Measurements from ENCODE around the gene HSPA4. TPM values are rescaled to one million over a fixed set of nuclear protein-coding genes. Genes with fewer than 3 reads are reported as not detected.

Gene HSPA4
- total RNA-seq: 145 and 154 TPM in 2 replicates

DNA sequence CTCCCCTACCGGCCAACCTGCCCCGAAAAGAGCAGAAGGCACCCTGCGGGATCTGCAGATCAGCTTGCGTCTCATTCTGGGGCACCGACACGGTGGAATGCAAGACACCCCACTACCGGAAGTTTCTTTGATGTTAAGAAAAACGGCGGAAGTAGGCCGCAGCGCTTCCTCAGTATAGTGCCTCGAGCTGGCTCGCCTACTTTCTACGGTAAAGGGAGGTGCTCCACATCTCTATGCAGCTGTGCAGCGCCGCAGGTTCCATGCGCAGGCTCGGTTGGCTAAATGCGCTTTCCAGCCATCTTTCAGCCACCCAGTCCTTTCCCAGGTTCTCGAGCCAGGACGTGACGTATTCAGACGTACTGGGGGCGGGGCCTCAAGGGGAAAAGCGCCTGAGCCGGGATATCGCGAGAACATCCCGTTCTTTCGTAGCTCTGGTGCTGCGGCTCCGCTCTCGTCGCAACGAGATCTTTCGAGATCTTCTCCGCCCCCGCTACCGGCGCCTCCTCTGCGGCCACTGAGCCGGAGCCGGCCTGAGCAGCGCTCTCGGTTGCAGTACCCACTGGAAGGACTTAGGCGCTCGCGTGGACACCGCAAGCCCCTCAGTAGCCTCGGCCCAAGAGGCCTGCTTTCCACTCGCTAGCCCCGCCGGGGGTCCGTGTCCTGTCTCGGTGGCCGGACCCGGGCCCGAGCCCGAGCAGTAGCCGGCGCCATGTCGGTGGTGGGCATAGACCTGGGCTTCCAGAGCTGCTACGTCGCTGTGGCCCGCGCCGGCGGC lies at the start of gene HSPA4:
Gene HSPA4, plus strand, starts transcription at position 472 of the 775 bp plus-strand sequence. Its CDS starts 238 bp downstream, at position 710.

GRCh38 chr5:133025804-133026663 lies 25.8 kb upstream of the HSPA4 start, which contains the start of gene ZCCHC10:
TSS of gene ZCCHC10 (minus strand) at chr5:133026549. CDS start at chr5:133026537, 12 bp downstream.

Other genes with a start within 250 kb of the HSPA4 start
- 0.24 TPM in 1 of 2 replicates, not detected in the other for gene SOWAHA, start 238.7 kb upstream of the HSPA4 start, total RNA-seq
- 1.2 and 4.9 TPM in 2 replicates for gene SHROOM1, start 221.4 kb upstream of the HSPA4 start, total RNA-seq
- gene GDF9, start 185.5 kb upstream of the HSPA4 start, total RNA-seq: under 0.01 TPM in 1 of 2 replicates, not detected in the other
- gene UQCRQ, start 185.4 kb upstream of the HSPA4 start, total RNA-seq: 112 and 114 TPM in 2 replicates
- 0.21 and 0.48 TPM in 2 replicates for gene LEAP2, start 178.3 kb upstream of the HSPA4 start, total RNA-seq
- gene AFF4, start 88.4 kb upstream of the HSPA4 start, total RNA-seq: 34.1 and 40.5 TPM in 2 replicates
- gene ZCCHC10, start 25.5 kb upstream of the HSPA4 start, total RNA-seq: 14.0 and 16.0 TPM in 2 replicates